ENCODE data around the gene POMT2.

GRCh38 chr14:77314539-77315457, 5.9 kb downstream of the POMT2 start:
- TF ChIP-seq POLR2A (IDR thresholded peaks at IDR 0.05; ENCODE audit: low read length) (no peak), GATA1 (IDR thresholded peaks at IDR 0.05; ENCODE audit: low read depth, low read length) (no peak)

Measured in erythroblast (primary cell).